WTC11 (cell line): ENCODE results near the gene RHBDD2. TPM values are rescaled to one million over a fixed set of nuclear protein-coding genes. Genes with fewer than 3 reads are reported as not detected.
"Not testable (repeated sequence)": the region's sequence is repeated elsewhere in the genome, so short reads cannot be mapped to it uniquely, and the experiment has no call there.

Source experiments
- ATAC-seq: fragments of 200-7000 bp; cut with Tn5 transposase; 2 replicates; pipeline ENCODE4 v1.10.0; 2021; ENCODE audit warnings: mild to moderate bottlenecking, moderate library complexity
- CTCF ChIA-PET: fragments of 300-600 bp; sonication (Branson Sonifier 250); formaldehyde crosslinking; loops from one replicate; lab custom pipeline; 2021; ENCODE audit warnings: antibody characterized with exemption; lab: Charles Lee
- POLR2A ChIA-PET: fragments of 350-600 bp; sonication (Branson Sonifier 250); formaldehyde crosslinking; loops from one replicate; lab custom pipeline; 2021; ENCODE audit warnings: antibody characterized with exemption; lab: Charles Lee
- DNase-seq: peaks from one replicate; pipeline ENCODE4 v3.0.0; 2021; ENCODE audit warnings: low spot score
- H3K27ac Mint-ChIP-seq: 2 replicates; pipeline ENCODE4 v1.8.0; 2021; ENCODE audit warnings: mixed read lengths
- H3K27me3 Mint-ChIP-seq: 2 replicates; pipeline ENCODE4 v1.8.0; 2021; ENCODE audit warnings: low read depth, mild to moderate bottlenecking, moderate library complexity, mixed read lengths
- H3K36me3 Mint-ChIP-seq: 2 replicates; pipeline ENCODE4 v1.8.0; 2021; ENCODE audit warnings: mixed read lengths
- H3K4me1 Mint-ChIP-seq: 2 replicates; pipeline ENCODE4 v1.8.0; 2022; ENCODE audit warnings: mixed read lengths
- H3K4me3 Mint-ChIP-seq: 2 replicates; pipeline ENCODE4 v1.8.0; 2021; ENCODE audit warnings: mild to moderate bottlenecking, moderate library complexity, mixed read lengths
- H3K9me3 Mint-ChIP-seq: 2 replicates; pipeline ENCODE4 v1.8.0; 2021; ENCODE audit warnings: mixed read lengths
- CREM ChIP-seq: sonication (generic); formaldehyde crosslinking; IDR thresholded peaks from 2 replicates; pipeline ENCODE4 v1.8.1; 2022; ENCODE audit warnings: mild to moderate bottlenecking, missing genetic modification reagents, moderate library complexity
- PRRX2 ChIP-seq: fragments of 250-450 bp; sonication (Bioruptor Pico); IDR thresholded peaks from 2 replicates; pipeline ENCODE4 v1.8.0; 2021; ENCODE audit warnings: mild to moderate bottlenecking
- SMAD4 ChIP-seq: sonication (generic); formaldehyde crosslinking; IDR thresholded peaks from 2 replicates; pipeline ENCODE4 v1.8.0; 2022; ENCODE audit warnings: mild to moderate bottlenecking, missing genetic modification reagents
- ZNF263 ChIP-seq: sonication (generic); formaldehyde crosslinking; IDR thresholded peaks from 2 replicates; pipeline ENCODE4 v1.8.1; 2022; ENCODE audit warnings: low read depth, mild to moderate bottlenecking, moderate library complexity, missing genetic modification reagents
- ZNF396 ChIP-seq: fragments of 250-450 bp; sonication (Bioruptor Pico); IDR thresholded peaks from 2 replicates; pipeline ENCODE4 v1.8.0; 2021; ENCODE audit warnings: mild to moderate bottlenecking, moderate library complexity, borderline replicate concordance
- ZNF423 ChIP-seq: fragments of 250-450 bp; sonication (Bioruptor Pico); IDR thresholded peaks from 2 replicates; pipeline ENCODE4 v2.1.2; 2022; ENCODE audit warnings: mild to moderate bottlenecking, moderate library complexity
- ZNF671 ChIP-seq: fragments of 250-450 bp; sonication (Bioruptor Pico); IDR thresholded peaks from 2 replicates; pipeline ENCODE4 v1.8.0; 2021; ENCODE audit warnings: mild to moderate bottlenecking
- total RNA-seq: library from RNA; stranded (reverse); gene quantifications from 3 replicates; pipeline ENCODE4 v1.2.3, GENCODE V29; 2021
- TF ChIP-seq, protein P1 (sequence below): sonication (generic); formaldehyde crosslinking; IDR thresholded peaks from 2 replicates; pipeline ENCODE4 v1.8.0; 2022; ENCODE audit warnings: missing genetic modification reagents
- TF ChIP-seq, protein P2 (sequence below): fragments of 250-450 bp; sonication (Bioruptor Pico); IDR thresholded peaks from 2 replicates; pipeline ENCODE4 v1.9.0; 2021; ENCODE audit warnings: mild to moderate bottlenecking
- TF ChIP-seq, protein P3 (sequence below): sonication (generic); formaldehyde crosslinking; IDR thresholded peaks from 2 replicates; pipeline ENCODE4 v1.8.1; 2022; ENCODE audit warnings: low read depth, missing genetic modification reagents, borderline replicate concordance
- TF ChIP-seq, protein P4 (sequence below): sonication (generic); formaldehyde crosslinking; conservative IDR thresholded peaks from 2 replicates; pipeline ENCODE4 v1.8.1; 2022; ENCODE audit warnings: mild to moderate bottlenecking, missing genetic modification reagents
- TF ChIP-seq, protein P5 (sequence below): fragments of 250-450 bp; sonication (Bioruptor Pico); IDR thresholded peaks from 2 replicates; pipeline ENCODE4 v1.9.0; 2021; ENCODE audit warnings: mild to moderate bottlenecking

The RHBDD2 gene
- total RNA-seq, 1 experiment from 2014 or later, result 34.3 TPM

DNA sequence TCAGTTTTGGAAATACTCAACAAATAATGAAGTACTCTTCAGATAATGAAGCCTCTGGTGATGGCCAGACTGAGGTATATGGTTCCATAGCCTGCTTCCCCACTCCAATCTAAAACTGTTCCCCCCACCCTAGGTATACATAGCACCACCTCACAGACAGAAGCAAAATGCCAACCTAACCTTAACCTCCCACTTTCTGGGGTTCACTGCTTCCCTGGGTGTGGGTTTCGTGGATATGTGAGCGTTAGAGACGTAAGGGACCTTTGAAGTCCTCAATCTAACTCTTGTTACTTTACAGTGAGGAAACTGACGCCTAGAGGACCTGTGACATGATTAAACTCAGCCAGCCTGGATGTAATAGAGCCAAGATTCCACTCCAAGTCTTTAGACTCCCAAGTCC lies 1.4 kb downstream of the RHBDD2 start (continued):
- TF ChIP-seq, protein P1, sequence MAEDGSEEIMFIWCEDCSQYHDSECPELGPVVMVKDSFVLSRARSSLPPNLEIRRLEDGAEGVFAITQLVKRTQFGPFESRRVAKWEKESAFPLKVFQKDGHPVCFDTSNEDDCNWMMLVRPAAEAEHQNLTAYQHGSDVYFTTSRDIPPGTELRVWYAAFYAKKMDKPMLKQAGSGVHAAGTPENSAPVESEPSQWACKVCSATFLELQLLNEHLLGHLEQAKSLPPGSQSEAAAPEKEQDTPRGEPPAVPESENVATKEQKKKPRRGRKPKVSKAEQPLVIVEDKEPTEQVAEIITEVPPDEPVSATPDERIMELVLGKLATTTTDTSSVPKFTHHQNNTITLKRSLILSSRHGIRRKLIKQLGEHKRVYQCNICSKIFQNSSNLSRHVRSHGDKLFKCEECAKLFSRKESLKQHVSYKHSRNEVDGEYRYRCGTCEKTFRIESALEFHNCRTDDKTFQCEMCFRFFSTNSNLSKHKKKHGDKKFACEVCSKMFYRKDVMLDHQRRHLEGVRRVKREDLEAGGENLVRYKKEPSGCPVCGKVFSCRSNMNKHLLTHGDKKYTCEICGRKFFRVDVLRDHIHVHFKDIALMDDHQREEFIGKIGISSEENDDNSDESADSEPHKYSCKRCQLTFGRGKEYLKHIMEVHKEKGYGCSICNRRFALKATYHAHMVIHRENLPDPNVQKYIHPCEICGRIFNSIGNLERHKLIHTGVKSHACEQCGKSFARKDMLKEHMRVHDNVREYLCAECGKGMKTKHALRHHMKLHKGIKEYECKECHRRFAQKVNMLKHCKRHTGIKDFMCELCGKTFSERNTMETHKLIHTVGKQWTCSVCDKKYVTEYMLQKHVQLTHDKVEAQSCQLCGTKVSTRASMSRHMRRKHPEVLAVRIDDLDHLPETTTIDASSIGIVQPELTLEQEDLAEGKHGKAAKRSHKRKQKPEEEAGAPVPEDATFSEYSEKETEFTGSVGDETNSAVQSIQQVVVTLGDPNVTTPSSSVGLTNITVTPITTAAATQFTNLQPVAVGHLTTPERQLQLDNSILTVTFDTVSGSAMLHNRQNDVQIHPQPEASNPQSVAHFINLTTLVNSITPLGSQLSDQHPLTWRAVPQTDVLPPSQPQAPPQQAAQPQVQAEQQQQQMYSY (CRISPR knock-in tag), result no peak
- TF ChIP-seq CREM (CRISPR knock-in tag), result no peak
- TF ChIP-seq, protein P2, sequence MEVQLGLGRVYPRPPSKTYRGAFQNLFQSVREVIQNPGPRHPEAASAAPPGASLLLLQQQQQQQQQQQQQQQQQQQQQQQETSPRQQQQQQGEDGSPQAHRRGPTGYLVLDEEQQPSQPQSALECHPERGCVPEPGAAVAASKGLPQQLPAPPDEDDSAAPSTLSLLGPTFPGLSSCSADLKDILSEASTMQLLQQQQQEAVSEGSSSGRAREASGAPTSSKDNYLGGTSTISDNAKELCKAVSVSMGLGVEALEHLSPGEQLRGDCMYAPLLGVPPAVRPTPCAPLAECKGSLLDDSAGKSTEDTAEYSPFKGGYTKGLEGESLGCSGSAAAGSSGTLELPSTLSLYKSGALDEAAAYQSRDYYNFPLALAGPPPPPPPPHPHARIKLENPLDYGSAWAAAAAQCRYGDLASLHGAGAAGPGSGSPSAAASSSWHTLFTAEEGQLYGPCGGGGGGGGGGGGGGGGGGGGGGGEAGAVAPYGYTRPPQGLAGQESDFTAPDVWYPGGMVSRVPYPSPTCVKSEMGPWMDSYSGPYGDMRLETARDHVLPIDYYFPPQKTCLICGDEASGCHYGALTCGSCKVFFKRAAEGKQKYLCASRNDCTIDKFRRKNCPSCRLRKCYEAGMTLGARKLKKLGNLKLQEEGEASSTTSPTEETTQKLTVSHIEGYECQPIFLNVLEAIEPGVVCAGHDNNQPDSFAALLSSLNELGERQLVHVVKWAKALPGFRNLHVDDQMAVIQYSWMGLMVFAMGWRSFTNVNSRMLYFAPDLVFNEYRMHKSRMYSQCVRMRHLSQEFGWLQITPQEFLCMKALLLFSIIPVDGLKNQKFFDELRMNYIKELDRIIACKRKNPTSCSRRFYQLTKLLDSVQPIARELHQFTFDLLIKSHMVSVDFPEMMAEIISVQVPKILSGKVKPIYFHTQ (CRISPR knock-in tag), result no peak

DNA sequence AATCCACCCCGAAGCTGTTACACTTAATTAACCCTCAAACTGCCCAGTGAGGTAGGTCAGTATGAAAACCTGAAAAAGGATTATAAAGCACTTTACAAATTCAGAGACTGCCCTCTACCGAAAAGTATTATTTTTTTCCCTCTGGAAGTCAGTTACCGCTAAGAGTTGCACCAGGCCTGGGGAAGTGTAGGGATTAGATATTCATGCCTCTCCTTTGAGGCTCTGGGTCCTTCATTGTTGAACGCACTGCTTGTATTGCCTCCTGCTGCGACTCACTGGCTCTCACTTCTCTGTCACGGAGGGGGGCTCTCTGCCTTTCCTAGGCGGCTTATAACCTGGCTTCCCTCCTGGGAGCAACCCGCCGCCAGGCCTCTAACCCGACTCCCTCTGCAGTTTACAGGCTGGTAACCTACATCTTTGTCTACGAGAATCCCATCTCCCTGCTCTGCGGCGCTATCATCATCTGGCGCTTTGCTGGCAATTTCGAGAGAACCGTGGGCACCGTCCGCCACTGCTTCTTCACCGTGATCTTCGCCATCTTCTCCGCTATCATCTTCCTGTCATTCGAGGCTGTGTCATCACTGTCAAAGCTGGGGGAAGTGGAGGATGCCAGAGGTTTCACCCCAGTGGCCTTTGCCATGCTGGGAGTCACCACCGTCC lies 2.7 kb downstream of the RHBDD2 start:
- no peaks in the 10 kb centered on the region for H3K9me3 Mint-ChIP-seq
- peaks cover 57% of the 10 kb centered on the region for H3K36me3 Mint-ChIP-seq
- TF ChIP-seq ZNF423 (CRISPR knock-in tag) (peak; percentile 79), PRRX2 (CRISPR knock-in tag) (no peak)
- POLR2A ChIA-PET, result no interaction called here
- no peak overlapping the region for H3K4me3 Mint-ChIP-seq
- H3K4me1 Mint-ChIP-seq, result peaks cover 28% of the 10 kb centered on the region
- CTCF ChIA-PET, result no interaction called here
- ATAC-seq (peak; percentile 35), DNase-seq (no peak)
- no peak overlapping the region for H3K27ac Mint-ChIP-seq
- H3K27me3 Mint-ChIP-seq, result no peaks in the 10 kb centered on the region

DNA sequence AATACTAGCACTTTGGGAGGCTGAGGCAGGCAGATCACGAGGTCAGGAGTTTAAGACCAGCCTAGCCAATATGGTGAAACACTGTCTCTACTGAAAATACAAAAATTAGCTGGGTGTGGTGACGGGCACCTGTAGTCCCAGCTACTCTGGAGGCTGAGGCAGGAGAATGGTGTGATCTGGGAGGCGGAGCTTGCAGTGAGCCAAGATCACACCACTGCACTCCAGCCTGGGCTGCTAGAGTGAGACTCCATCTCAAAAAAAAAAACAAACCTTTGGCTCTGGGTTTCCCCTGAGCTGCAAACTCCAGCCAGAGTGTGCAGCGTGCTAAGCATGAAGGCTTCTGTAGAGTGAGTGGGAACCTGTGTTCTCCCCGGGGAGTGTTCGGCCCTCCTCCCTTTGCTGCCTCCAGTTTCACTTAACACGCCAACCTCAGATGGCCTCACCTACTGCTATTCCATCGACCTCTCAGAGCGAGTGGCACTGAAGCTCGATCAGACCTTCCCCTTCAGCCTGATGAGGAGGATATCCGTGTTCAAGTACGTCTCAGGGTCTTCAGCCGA lies 4.5 kb downstream of the RHBDD2 start:
- H3K27ac Mint-ChIP-seq, H3K9me3 Mint-ChIP-seq, ATAC-seq, DNase-seq, CTCF ChIA-PET, H3K4me3 Mint-ChIP-seq, POLR2A ChIA-PET, H3K27me3 Mint-ChIP-seq: not testable (repeated sequence)
- peaks cover 22% of the 10 kb centered on the region for H3K4me1 Mint-ChIP-seq
- peaks cover 69% of the 10 kb centered on the region for H3K36me3 Mint-ChIP-seq

DNA sequence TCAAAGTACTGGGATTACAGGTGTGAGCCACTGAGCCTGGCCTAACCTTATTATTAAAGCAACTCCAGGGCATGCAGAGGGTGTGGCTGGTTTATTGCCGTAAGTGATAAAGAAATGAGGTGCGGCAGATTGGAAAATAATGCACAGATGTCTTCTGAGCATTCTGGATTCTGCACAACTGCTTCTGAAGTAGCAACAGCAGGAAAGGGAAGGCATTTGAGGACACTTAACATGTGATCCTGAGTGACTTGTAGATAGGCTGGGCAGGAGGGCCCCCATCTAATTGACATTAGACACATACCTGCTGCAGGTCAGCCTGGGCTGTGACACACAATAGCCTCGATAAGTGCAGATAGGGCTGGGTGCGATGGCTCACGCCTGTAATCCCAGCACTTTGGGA lies 5.6 kb downstream of the RHBDD2 start:
- H3K4me1 Mint-ChIP-seq, result peaks cover 19% of the 10 kb centered on the region
- H3K9me3 Mint-ChIP-seq, result no peaks in the 10 kb centered on the region
- H3K36me3 Mint-ChIP-seq, result peaks cover 70% of the 10 kb centered on the region
- ATAC-seq (no peak), DNase-seq (no peak)
- H3K4me3 Mint-ChIP-seq, result no peak overlapping the region
- CTCF ChIA-PET, result no interaction called here
- H3K27me3 Mint-ChIP-seq, result no peaks in the 10 kb centered on the region
- POLR2A ChIA-PET, result interaction anchor here (1.1 kb wide), 1 partner anchor 14 kb away, joined by 3 read pairs; no protein-coding TSS in a partner anchor
- TF ChIP-seq, protein P3, sequence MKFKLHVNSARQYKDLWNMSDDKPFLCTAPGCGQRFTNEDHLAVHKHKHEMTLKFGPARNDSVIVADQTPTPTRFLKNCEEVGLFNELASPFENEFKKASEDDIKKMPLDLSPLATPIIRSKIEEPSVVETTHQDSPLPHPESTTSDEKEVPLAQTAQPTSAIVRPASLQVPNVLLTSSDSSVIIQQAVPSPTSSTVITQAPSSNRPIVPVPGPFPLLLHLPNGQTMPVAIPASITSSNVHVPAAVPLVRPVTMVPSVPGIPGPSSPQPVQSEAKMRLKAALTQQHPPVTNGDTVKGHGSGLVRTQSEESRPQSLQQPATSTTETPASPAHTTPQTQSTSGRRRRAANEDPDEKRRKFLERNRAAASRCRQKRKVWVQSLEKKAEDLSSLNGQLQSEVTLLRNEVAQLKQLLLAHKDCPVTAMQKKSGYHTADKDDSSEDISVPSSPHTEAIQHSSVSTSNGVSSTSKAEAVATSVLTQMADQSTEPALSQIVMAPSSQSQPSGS, result no peak
- TF ChIP-seq, protein P4, sequence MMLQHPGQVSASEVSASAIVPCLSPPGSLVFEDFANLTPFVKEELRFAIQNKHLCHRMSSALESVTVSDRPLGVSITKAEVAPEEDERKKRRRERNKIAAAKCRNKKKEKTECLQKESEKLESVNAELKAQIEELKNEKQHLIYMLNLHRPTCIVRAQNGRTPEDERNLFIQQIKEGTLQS (CRISPR knock-in tag), result no peak
- TF ChIP-seq ZNF263 (CRISPR knock-in tag), result no peak
- no peak for TF ChIP-seq ZNF396 (CRISPR knock-in tag)
- no peak for TF ChIP-seq ZNF671 (CRISPR knock-in tag)
- TF ChIP-seq SMAD4 (CRISPR knock-in tag), result no peak
- TF ChIP-seq, protein P5, sequence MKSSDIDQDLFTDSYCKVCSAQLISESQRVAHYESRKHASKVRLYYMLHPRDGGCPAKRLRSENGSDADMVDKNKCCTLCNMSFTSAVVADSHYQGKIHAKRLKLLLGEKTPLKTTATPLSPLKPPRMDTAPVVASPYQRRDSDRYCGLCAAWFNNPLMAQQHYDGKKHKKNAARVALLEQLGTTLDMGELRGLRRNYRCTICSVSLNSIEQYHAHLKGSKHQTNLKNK, result no peak
- H3K27ac Mint-ChIP-seq, result no peak overlapping the region
